Measurements from ENCODE around the gene HSF2. TPM values are rescaled to one million over a fixed set of nuclear protein-coding genes. Genes with fewer than 3 reads are reported as not detected.
A peak's percentile ranks its signal among the peaks of the same experiment; 100 is the strongest.

HSF2 gene
- total RNA-seq, 1 donor, result 21.4 TPM

GRCh38 chr6:122394016-122394415 is 5.4 kb upstream of the HSF2 start:
- DNase-seq (ENCODE audit: low read depth), result no peak
- H3K4me3 ChIP-seq (ENCODE audit: low read depth, low read length), result no peak overlapping the region
- TF ChIP-seq CTCF (IDR thresholded peaks at IDR 0.05; ENCODE audit: insufficient read depth, low read length), result no peak

GRCh38 chr6:122399055-122399347 is 451 bp upstream of the HSF2 start:
- no peak for TF ChIP-seq CTCF (IDR thresholded peaks at IDR 0.05; ENCODE audit: insufficient read depth, low read length)
- DNase-seq (ENCODE audit: low read depth), result no peak
- peak overlapping the region; percentile 50 for H3K4me3 ChIP-seq (ENCODE audit: low read depth, low read length)

- H3K4me3 ChIP-seq (ENCODE audit: low read depth, low read length), result peak overlapping the region; percentile 98
- peak; percentile 8 for DNase-seq (ENCODE audit: low read depth)
- TF ChIP-seq CTCF (IDR thresholded peaks at IDR 0.05; ENCODE audit: insufficient read depth, low read length), result no peak
Measured at GRCh38 chr6:122400121-122400450, 634 bp downstream of the HSF2 start.

GRCh38 chr6:122400462-122401089 is 1.1 kb downstream of the HSF2 start:
- DNase-seq (ENCODE audit: low read depth), result peak; percentile 4
- TF ChIP-seq CTCF (IDR thresholded peaks at IDR 0.05; ENCODE audit: insufficient read depth, low read length), result no peak
- peak overlapping the region; percentile 98 for H3K4me3 ChIP-seq (ENCODE audit: low read depth, low read length)

- TF ChIP-seq CTCF (IDR thresholded peaks at IDR 0.05; ENCODE audit: insufficient read depth, low read length), result no peak
- H3K4me3 ChIP-seq (ENCODE audit: low read depth, low read length), result no peak overlapping the region
- DNase-seq (ENCODE audit: low read depth), result no peak
Measured at GRCh38 chr6:122401104-122401503, 1.7 kb downstream of the HSF2 start.

- no peak for TF ChIP-seq CTCF (IDR thresholded peaks at IDR 0.05; ENCODE audit: insufficient read depth, low read length)
- no peak for DNase-seq (ENCODE audit: low read depth)
- H3K4me3 ChIP-seq (ENCODE audit: low read depth, low read length), result no peak overlapping the region
Measured at GRCh38 chr6:122404444-122404843, 5.0 kb downstream of the HSF2 start.

GRCh38 chr6:122405417-122405816 is 6.0 kb downstream of the HSF2 start:
- DNase-seq (ENCODE audit: low read depth), result peak; percentile 9
- peak; percentile 40 for TF ChIP-seq CTCF (IDR thresholded peaks at IDR 0.05; ENCODE audit: insufficient read depth, low read length)

More at GRCh38 chr6:122405417-122405816, 6.0 kb downstream of the HSF2 start:
- no peak overlapping the region for H3K4me3 ChIP-seq (ENCODE audit: low read depth, low read length)
